ENCODE data around the gene PAFAH1B1. TPM values are rescaled to one million over a fixed set of nuclear protein-coding genes. Genes with fewer than 3 reads are reported as not detected.

Gene PAFAH1B1
- total and polyA plus RNA-seq, 10 of the 15 experiments (the other 5 are each of a cell fraction or from before 2014, with no cell fraction given), result 28.9 to 107 (median 49.1) TPM

DNA sequence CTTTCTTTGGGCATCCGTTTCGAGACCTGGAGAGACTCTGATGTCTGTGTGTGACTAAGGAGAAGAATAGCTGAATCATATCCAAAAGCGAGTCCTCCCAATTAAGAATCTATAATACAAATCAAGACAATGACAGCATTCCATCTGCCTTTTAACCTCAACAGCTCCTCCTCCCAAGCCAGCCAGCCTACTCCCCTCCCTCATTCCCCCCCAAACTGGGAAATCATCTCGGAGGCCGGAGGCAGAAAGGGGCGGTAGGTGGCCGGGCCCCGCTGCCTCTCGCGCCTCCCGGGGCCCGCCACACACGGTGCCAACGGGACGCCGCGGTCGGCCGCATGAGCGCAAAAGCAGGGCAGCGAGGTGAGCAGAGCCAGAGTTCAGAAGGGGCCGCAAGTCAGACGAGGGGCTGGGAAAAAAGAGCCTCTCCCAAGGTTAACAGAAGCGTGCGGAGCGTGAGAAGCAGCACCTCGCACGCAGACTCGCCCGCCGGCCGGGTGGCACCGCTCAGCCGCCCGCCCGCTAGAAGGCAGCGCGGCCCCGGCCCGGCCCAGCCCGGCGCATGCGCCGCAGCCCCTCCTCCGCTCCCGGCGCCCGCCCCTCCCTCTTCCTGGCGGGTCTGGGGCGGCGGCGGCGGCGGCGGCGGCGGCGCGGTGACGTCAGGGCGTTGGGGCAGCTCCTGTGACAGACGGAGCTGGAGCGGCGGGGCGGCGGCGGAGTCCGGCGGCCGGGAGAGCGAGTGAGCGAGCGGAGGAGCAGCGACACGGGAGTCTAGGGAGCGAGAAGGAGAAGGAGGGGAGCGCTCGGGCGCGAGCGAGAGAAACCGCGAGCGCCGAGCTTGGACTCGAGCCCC is at the start of gene PAFAH1B1 (continued):
- TF ChIP-seq, protein P1, sequence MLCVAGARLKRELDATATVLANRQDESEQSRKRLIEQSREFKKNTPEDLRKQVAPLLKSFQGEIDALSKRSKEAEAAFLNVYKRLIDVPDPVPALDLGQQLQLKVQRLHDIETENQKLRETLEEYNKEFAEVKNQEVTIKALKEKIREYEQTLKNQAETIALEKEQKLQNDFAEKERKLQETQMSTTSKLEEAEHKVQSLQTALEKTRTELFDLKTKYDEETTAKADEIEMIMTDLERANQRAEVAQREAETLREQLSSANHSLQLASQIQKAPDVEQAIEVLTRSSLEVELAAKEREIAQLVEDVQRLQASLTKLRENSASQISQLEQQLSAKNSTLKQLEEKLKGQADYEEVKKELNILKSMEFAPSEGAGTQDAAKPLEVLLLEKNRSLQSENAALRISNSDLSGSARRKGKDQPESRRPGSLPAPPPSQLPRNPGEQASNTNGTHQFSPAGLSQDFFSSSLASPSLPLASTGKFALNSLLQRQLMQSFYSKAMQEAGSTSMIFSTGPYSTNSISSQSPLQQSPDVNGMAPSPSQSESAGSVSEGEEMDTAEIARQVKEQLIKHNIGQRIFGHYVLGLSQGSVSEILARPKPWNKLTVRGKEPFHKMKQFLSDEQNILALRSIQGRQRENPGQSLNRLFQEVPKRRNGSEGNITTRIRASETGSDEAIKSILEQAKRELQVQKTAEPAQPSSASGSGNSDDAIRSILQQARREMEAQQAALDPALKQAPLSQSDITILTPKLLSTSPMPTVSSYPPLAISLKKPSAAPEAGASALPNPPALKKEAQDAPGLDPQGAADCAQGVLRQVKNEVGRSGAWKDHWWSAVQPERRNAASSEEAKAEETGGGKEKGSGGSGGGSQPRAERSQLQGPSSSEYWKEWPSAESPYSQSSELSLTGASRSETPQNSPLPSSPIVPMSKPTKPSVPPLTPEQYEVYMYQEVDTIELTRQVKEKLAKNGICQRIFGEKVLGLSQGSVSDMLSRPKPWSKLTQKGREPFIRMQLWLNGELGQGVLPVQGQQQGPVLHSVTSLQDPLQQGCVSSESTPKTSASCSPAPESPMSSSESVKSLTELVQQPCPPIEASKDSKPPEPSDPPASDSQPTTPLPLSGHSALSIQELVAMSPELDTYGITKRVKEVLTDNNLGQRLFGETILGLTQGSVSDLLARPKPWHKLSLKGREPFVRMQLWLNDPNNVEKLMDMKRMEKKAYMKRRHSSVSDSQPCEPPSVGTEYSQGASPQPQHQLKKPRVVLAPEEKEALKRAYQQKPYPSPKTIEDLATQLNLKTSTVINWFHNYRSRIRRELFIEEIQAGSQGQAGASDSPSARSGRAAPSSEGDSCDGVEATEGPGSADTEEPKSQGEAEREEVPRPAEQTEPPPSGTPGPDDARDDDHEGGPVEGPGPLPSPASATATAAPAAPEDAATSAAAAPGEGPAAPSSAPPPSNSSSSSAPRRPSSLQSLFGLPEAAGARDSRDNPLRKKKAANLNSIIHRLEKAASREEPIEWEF (IDR thresholded peaks at IDR 0.05; ENCODE audit: insufficient replicate concordance, low read depth, low read length), result no peak
- 0 out of 2 replicates have a peak, but pooled peaks have one; percentile 26 for TF ChIP-seq ELK1 (IDR thresholded peaks at IDR 0.05; ENCODE audit: low read depth, low read length)
- TF ChIP-seq NBN (IDR thresholded peaks at IDR 0.05), result 0 out of 2 replicates have a peak, but pooled peaks have one; percentile 55
- TF ChIP-seq PKNOX1 (IDR thresholded peaks at IDR 0.05), result no peak; the same call in 1 of the 2 replicates
- TF ChIP-seq, protein P2, sequence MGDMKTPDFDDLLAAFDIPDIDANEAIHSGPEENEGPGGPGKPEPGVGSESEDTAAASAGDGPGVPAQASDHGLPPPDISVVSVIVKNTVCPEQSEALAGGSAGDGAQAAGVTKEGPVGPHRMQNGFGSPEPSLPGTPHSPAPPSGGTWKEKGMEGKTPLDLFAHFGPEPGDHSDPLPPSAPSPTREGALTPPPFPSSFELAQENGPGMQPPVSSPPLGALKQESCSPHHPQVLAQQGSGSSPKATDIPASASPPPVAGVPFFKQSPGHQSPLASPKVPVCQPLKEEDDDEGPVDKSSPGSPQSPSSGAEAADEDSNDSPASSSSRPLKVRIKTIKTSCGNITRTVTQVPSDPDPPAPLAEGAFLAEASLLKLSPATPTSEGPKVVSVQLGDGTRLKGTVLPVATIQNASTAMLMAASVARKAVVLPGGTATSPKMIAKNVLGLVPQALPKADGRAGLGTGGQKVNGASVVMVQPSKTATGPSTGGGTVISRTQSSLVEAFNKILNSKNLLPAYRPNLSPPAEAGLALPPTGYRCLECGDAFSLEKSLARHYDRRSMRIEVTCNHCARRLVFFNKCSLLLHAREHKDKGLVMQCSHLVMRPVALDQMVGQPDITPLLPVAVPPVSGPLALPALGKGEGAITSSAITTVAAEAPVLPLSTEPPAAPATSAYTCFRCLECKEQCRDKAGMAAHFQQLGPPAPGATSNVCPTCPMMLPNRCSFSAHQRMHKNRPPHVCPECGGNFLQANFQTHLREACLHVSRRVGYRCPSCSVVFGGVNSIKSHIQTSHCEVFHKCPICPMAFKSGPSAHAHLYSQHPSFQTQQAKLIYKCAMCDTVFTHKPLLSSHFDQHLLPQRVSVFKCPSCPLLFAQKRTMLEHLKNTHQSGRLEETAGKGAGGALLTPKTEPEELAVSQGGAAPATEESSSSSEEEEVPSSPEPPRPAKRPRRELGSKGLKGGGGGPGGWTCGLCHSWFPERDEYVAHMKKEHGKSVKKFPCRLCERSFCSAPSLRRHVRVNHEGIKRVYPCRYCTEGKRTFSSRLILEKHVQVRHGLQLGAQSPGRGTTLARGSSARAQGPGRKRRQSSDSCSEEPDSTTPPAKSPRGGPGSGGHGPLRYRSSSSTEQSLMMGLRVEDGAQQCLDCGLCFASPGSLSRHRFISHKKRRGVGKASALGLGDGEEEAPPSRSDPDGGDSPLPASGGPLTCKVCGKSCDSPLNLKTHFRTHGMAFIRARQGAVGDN (IDR thresholded peaks at IDR 0.05), result peak; percentile 84
- TF ChIP-seq RBBP5 (conservative IDR thresholded peaks at IDR 0.05), result no peak
- TF ChIP-seq HCFC1 (IDR thresholded peaks at IDR 0.05; ENCODE audit: low read length), result 0 out of 2 replicates have a peak, but pooled peaks have one; percentile 22
- peak; percentile 92 for TF ChIP-seq LARP7 (IDR thresholded peaks at IDR 0.05)
- TF ChIP-seq NFIC (IDR thresholded peaks at IDR 0.05; ENCODE audit: low read depth, low read length), result no peak
- 0 out of 2 replicates have a peak, but pooled peaks have one; percentile 3 for TF ChIP-seq TCF12 (IDR thresholded peaks at IDR 0.05; ENCODE audit: low read depth, low read length)
- no peak for TF ChIP-seq JUND (IDR thresholded peaks at IDR 0.05; ENCODE audit: low read depth, low read length)
- TF ChIP-seq BMI1 (IDR thresholded peaks at IDR 0.05; ENCODE audit: borderline replicate concordance), result no peak
- TF ChIP-seq IRF5 (IDR thresholded peaks at IDR 0.05; ENCODE audit: borderline replicate concordance), result no peak
